GM10266 (cell line): ENCODE results near the gene LPCAT4.
"Not testable (repeated sequence)": the region's sequence is repeated elsewhere in the genome, so short reads cannot be mapped to it uniquely, and the experiment has no call there.

Source experiments
- DNase-seq: peaks from one replicate; pipeline ENCODE4 v3.0.0; 2012; ENCODE audit errors: extremely low spot score
- TF ChIP-seq, protein P1 (sequence below): IDR thresholded peaks from 2 replicates; pipeline ENCODE4 v1.5.1; 2012; ENCODE audit warnings: mild to moderate bottlenecking, low read depth; ENCODE audit not compliant: control insufficient read depth, insufficient read depth; ENCODE audit errors: missing control alignments

LPCAT4 gene

GRCh38 chr15:34347951-34348638, 18.9 kb downstream of the LPCAT4 start:
- DNase-seq, result no peak
- TF ChIP-seq, protein P1, sequence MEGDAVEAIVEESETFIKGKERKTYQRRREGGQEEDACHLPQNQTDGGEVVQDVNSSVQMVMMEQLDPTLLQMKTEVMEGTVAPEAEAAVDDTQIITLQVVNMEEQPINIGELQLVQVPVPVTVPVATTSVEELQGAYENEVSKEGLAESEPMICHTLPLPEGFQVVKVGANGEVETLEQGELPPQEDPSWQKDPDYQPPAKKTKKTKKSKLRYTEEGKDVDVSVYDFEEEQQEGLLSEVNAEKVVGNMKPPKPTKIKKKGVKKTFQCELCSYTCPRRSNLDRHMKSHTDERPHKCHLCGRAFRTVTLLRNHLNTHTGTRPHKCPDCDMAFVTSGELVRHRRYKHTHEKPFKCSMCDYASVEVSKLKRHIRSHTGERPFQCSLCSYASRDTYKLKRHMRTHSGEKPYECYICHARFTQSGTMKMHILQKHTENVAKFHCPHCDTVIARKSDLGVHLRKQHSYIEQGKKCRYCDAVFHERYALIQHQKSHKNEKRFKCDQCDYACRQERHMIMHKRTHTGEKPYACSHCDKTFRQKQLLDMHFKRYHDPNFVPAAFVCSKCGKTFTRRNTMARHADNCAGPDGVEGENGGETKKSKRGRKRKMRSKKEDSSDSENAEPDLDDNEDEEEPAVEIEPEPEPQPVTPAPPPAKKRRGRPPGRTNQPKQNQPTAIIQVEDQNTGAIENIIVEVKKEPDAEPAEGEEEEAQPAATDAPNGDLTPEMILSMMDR, result no peak

DNA sequence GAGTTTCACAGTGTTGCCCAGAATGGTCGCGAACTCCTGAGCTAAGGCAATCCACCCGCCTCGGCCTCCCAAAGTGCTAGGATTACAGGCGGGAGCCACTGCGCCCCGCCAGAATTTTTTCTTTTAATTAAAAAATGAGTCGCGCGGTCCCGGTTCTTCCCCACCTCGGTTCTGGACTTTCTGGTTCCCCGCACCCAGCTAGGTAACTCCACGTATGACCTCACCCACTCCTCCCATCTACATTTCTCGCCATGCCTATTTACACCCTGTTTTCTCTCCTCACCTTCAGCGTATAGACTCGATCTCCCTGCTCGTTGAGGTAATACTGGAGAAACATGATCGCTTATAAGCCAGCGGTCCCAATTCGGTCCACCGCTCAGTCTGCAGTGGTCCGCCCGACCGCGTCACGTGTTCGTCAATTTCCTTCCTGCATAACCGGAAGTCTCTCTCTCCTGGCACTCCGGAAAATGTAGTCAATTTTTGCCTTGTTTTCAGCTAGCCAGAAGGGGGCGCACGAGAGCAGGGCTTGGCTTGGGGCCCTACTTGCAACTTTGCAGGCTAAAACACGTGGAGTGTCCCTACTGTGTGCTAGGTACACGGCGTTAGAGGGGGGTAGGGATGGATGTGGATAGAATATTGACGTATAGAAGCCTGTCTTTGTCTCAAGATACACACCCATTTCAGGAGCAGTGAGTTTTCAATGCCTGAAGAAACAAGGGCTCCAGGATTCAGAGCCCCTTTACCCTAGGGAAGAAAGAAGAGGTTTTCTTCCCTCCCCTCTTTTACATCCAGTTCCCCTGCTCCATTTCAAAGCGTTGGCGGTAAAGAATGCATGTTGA, 24.0 kb downstream of the LPCAT4 start, which contains the start of the genes NOP10 and NUTM1:
Gene NOP10, minus strand, starts transcription at position 400 of the 839 bp plus-strand sequence. Its CDS starts 63 bp downstream, at position 337.
Gene NUTM1, plus strand, starts transcription at position 579 of the 839 bp plus-strand sequence. CDS start 382 bp downstream, outside the sequence.
- DNase-seq, result peak; percentile 80

DNA sequence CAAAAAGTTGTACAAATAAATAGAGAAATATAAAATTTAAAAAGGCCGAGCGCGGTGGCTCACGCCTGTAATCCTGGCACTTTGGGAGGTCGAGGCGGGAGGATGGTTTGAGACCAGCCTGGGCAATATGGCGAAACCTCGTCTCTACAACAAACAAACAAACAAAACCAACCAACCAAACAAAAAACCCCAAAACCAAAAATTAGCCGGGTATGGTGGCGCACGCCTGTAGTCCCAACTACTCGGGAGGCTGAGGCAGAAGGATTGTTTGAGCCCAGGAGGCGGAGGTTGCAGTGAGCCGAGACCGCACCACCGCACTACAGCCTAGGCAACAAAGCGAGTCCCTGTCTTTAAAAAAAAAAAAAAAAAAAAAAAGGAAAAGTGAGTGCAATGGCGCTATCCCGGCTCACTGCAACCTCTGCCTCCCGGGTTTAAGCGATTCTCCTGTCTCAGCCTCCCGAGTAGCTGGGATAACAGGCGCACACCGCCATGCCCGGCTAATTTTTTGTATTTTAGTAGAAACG, 24.7 kb downstream of the LPCAT4 start:
- DNase-seq, result not testable (repeated sequence)

More for the DNA sequence above, 24.0 kb downstream of the LPCAT4 start, which contains the start of the genes NOP10 and NUTM1:
- TF ChIP-seq, protein P1, result peak; percentile 98

- TF ChIP-seq, protein P1, result no peak
- no peak for DNase-seq
Measured at GRCh38 chr15:34341381-34342212, 25.4 kb downstream of the LPCAT4 start.

DNA sequence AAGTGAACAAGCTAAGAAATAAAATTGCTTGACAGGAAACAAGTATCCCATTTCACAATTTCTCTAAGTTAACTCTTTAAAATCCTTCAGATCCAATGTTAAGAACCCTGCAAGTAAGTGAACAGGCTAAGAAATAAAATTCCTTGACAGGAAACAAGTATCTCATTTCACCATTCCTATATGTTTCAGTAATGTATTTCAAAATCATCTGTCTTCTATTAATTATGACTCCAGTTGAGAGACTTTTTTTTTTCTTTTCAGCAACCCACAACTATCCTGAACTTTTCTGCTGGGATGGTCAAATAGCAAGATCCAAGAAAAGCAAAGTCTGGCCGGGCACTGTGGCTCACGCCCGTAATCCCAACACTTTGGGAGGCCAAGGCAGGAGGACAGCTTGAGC, 27.1 kb downstream of the LPCAT4 start:
- DNase-seq, result no peak
- TF ChIP-seq, protein P1, result no peak

DNA sequence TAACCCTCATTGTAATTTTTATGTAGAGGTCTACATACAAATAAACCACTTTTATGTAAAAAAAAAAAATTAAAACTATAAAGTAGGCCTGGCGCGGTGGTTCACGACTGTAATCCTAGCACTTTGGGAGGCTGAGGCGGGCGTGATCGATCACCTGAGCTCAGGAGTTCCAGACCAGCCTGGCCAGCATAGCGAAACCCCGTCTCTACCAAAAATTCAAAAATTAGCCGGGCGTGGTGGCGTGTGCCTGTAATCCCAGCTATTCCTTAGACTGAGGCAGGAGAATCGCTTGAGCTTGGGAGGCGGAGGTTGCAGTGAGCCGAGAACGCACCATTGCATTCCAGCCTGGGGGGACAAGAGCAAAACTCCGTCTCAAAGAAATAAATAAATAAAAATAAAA, 28.6 kb downstream of the LPCAT4 start:
- DNase-seq, result no peak
- TF ChIP-seq, protein P1, result no peak
